Measurements from ENCODE around the gene PCSK4. TPM values are rescaled to one million over a fixed set of nuclear protein-coding genes. Genes with fewer than 3 reads are reported as not detected.

PCSK4 gene
- total and polyA plus RNA-seq, 2 donors from 2014 or later, result 5.3 to 5.5 TPM

DNA sequence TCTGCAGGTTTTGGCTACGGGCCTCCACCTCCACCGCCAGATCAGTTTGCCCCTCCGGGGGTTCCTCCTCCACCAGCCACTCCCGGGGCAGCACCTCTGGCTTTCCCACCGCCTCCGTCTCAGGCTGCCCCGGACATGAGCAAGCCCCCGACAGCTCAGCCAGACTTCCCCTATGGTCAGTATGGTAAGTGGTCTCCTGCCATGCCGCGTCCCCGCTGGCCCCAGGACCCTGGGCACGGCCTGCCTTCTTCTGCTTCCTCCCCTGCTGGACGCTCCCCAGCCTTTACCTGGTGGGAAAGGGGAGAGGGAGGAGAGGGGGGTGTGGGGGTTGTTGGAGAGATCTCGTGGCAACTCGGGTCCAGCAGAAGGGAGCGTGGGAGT is 57.7 kb downstream of the PCSK4 start:
- DNase-seq (peak in 1 of 5 donors; percentile 75), FAIRE-seq (no peak)
- intact Hi-C loops (cut with DNase I), result no loop called here
- Histone ChIP-seq H3K36me3 (ENCODE audit: control insufficient read depth in 2 of 3, insufficient read depth in 3 of 3, low read length in 3 of 3) (peaks cover 0 to 21% (median 14%) of the 10 kb centered on the region in 3 donors), H3K27ac (ENCODE audit: low read depth in 2 of 2, low read length in 2 of 2) (no peak overlapping the region), H3K9ac (ENCODE audit: low read length in 3 of 3) (no peak overlapping the region), H3K4me3 (ENCODE audit: low read length in 3 of 3) (no peak overlapping the region), H3K4me1 (ENCODE audit: control insufficient read depth in 2 of 3, insufficient read depth in 2 of 3, low read depth in 1 of 3, low read length in 3 of 3) (peaks cover 0 to 2% (median 0%) of the 10 kb centered on the region in 3 donors), H3K9me3 (ENCODE audit: control insufficient read depth in 2 of 3, insufficient read depth in 1 of 3, low read length in 3 of 3) (no peaks in the 10 kb centered on the region), H3K27me3 (ENCODE audit: control insufficient read depth, insufficient read depth, low read length) (no peaks in the 10 kb centered on the region)
- TF ChIP-seq CTCF (IDR thresholded peaks at IDR 0.05; ENCODE audit: borderline replicate concordance, extremely low read depth, insufficient read depth), result no peak

DNA sequence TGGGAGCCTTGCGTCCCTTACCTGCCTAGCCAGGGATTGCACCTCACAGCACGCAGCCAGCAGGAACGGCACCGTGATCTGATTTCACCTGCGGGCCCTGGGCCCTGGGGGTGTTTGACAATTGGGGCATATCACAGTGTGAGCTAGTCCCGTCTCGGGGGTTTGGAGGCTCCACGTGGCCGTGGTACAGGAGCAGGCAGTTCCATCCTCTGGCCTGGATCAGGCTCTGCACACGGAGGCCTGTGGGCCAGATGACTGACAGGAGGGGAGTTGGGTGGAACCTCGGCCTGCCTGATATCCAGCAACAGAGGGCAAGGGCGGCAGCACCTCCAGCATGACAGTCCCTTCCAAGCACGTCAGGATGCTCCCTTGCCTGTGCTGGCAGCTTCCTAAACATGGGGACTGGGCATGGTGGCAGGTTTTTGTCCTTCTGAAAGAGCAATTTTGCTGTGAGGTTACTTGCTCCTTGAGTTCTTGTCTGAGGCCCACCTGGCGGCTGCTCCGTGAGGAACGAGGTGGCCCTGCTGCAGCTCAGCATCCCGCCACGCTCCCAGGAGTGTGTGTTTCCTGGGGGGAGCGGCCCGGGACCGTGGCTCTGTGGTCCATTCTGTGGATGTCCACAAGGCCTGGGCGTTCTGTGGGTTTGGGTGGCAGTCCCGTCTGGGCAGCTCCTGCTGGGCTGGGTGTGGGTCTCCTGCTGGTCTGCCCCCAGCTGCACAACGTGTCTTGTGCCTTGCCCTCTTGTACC is 58.2 kb downstream of the PCSK4 start:
- intact Hi-C loops (cut with DNase I), result no loop called here

More for the DNA sequence above, 58.2 kb downstream of the PCSK4 start:
- DNase-seq (no peak), FAIRE-seq (no peak)
- no peak overlapping the region for H3K4me3 ChIP-seq (ENCODE audit: low read length in 3 of 3)
- H3K27ac ChIP-seq (ENCODE audit: low read depth in 2 of 2, low read length in 2 of 2), result no peak overlapping the region
- no peaks in the 10 kb centered on the region for H3K9me3 ChIP-seq (ENCODE audit: control insufficient read depth in 2 of 3, insufficient read depth in 1 of 3, low read length in 3 of 3)
- no peak for TF ChIP-seq CTCF (IDR thresholded peaks at IDR 0.05; ENCODE audit: borderline replicate concordance, extremely low read depth, insufficient read depth)
- peaks cover 0 to 2% (median 0%) of the 10 kb centered on the region in 3 donors for H3K4me1 ChIP-seq (ENCODE audit: control insufficient read depth in 2 of 3, insufficient read depth in 2 of 3, low read depth in 1 of 3, low read length in 3 of 3)
- H3K36me3 ChIP-seq (ENCODE audit: control insufficient read depth in 2 of 3, insufficient read depth in 3 of 3, low read length in 3 of 3), result peaks cover 0 to 26% (median 15%) of the 10 kb centered on the region in 3 donors
- H3K27me3 ChIP-seq (ENCODE audit: control insufficient read depth, insufficient read depth, low read length), result no peaks in the 10 kb centered on the region
- H3K9ac ChIP-seq (ENCODE audit: low read length in 3 of 3), result no peak overlapping the region

Other genes starting within 250 kb of the PCSK4 start
- gene ATP5F1D, start 248.6 kb downstream of the PCSK4 start, total RNA-seq, result 183 TPM
- gene ATP5F1D, start 248.6 kb downstream of the PCSK4 start, polyA plus RNA-seq (ENCODE audit: insufficient read depth, low read depth, low replicate concordance), result 641 TPM
- 205 TPM for gene MIDN, start 241.8 kb downstream of the PCSK4 start, total RNA-seq
- gene MIDN, start 241.8 kb downstream of the PCSK4 start, polyA plus RNA-seq (ENCODE audit: insufficient read depth, low read depth, low replicate concordance), result 21.3 TPM
- gene CIRBP, start 221.0 kb downstream of the PCSK4 start, total RNA-seq, result 533 TPM
- gene CIRBP, start 221.0 kb downstream of the PCSK4 start, polyA plus RNA-seq (ENCODE audit: insufficient read depth, low read depth, low replicate concordance), result 408 TPM
- gene FAM174C, start 214.8 kb downstream of the PCSK4 start, total RNA-seq, result 35.3 TPM
- 94.7 TPM for gene FAM174C, start 214.8 kb downstream of the PCSK4 start, polyA plus RNA-seq (ENCODE audit: insufficient read depth, low read depth, low replicate concordance)
- gene EFNA2, start 204.5 kb downstream of the PCSK4 start, total RNA-seq, result not detected
- not detected for gene EFNA2, start 204.5 kb downstream of the PCSK4 start, polyA plus RNA-seq (ENCODE audit: insufficient read depth, low read depth, low replicate concordance)
- 85.5 TPM for gene NDUFS7, start 106.4 kb downstream of the PCSK4 start, total RNA-seq
- gene NDUFS7, start 106.4 kb downstream of the PCSK4 start, polyA plus RNA-seq (ENCODE audit: insufficient read depth, low read depth, low replicate concordance), result 265 TPM
- gene GAMT, start 88.8 kb downstream of the PCSK4 start, total RNA-seq, result 16.3 TPM
- 209 TPM for gene GAMT, start 88.8 kb downstream of the PCSK4 start, polyA plus RNA-seq (ENCODE audit: insufficient read depth, low read depth, low replicate concordance)
- 98.5 TPM for gene DAZAP1, start 82.8 kb downstream of the PCSK4 start, total RNA-seq
- 47.7 TPM for gene DAZAP1, start 82.8 kb downstream of the PCSK4 start, polyA plus RNA-seq (ENCODE audit: insufficient read depth, low read depth, low replicate concordance)
- gene RPS15, start 52.0 kb downstream of the PCSK4 start, total RNA-seq, result 893 TPM
- gene RPS15, start 52.0 kb downstream of the PCSK4 start, polyA plus RNA-seq (ENCODE audit: insufficient read depth, low read depth, low replicate concordance), result 1,823 TPM
- gene APC2, start 40.2 kb downstream of the PCSK4 start, total RNA-seq, result 0.25 TPM
- gene APC2, start 40.2 kb downstream of the PCSK4 start, polyA plus RNA-seq (ENCODE audit: insufficient read depth, low read depth, low replicate concordance), result not detected
- gene C19orf25, start 11.1 kb downstream of the PCSK4 start, total RNA-seq, result 32.5 TPM
- gene C19orf25, start 11.1 kb downstream of the PCSK4 start, polyA plus RNA-seq (ENCODE audit: insufficient read depth, low read depth, low replicate concordance), result 50.9 TPM
- gene REEP6, start 831 bp upstream of the PCSK4 start, total RNA-seq, result 9.6 TPM
- 60.0 TPM for gene REEP6, start 831 bp upstream of the PCSK4 start, polyA plus RNA-seq (ENCODE audit: insufficient read depth, low read depth, low replicate concordance)
- 4.6 TPM for gene ADAMTSL5, start 22.7 kb upstream of the PCSK4 start, total RNA-seq
- gene ADAMTSL5, start 22.7 kb upstream of the PCSK4 start, polyA plus RNA-seq (ENCODE audit: insufficient read depth, low read depth, low replicate concordance), result 1.4 TPM
- gene PLK5, start 33.7 kb upstream of the PCSK4 start, total RNA-seq, result not detected
- not detected for gene PLK5, start 33.7 kb upstream of the PCSK4 start, polyA plus RNA-seq (ENCODE audit: insufficient read depth, low read depth, low replicate concordance)
- gene MEX3D, start 78.0 kb upstream of the PCSK4 start, total RNA-seq, result 19.3 TPM
- gene MEX3D, start 78.0 kb upstream of the PCSK4 start, polyA plus RNA-seq (ENCODE audit: insufficient read depth, low read depth, low replicate concordance), result 5.4 TPM
- gene MBD3, start 102.5 kb upstream of the PCSK4 start, total RNA-seq, result 62.5 TPM
- 76.1 TPM for gene MBD3, start 102.5 kb upstream of the PCSK4 start, polyA plus RNA-seq (ENCODE audit: insufficient read depth, low read depth, low replicate concordance)
- gene UQCR11, start 115.1 kb upstream of the PCSK4 start, total RNA-seq, result 200 TPM
- gene UQCR11, start 115.1 kb upstream of the PCSK4 start, polyA plus RNA-seq (ENCODE audit: insufficient read depth, low read depth, low replicate concordance), result 777 TPM
- gene TCF3, start 162.3 kb upstream of the PCSK4 start, total RNA-seq, result 50.2 TPM
- gene TCF3, start 162.3 kb upstream of the PCSK4 start, polyA plus RNA-seq (ENCODE audit: insufficient read depth, low read depth, low replicate concordance), result 20.3 TPM